K562 (cell line): ENCODE measurements around the gene SPTY2D1. TPM values are rescaled to one million over a fixed set of nuclear protein-coding genes. Genes with fewer than 3 reads are reported as not detected.
A peak's percentile ranks its signal among the peaks of the same experiment; 100 is the strongest.

Source experiments
- ATAC-seq: fragments of 200-7000 bp; cut with Tn5 transposase; 3 replicates; pipeline ENCODE4 v1.9.1; 2020; ENCODE audit warnings: moderate library complexity
- Bru-seq: library from RNA; stranded (reverse); fragments of 400-500 nt; gene quantifications from one replicate; lab custom pipeline; 2021; lab: Mats Ljungman, UMichigan
- BruChase-seq, 2 experiments: library from RNA; stranded (reverse); fragments of 400-500 nt; gene quantifications; one replicate each; lab custom pipeline; 2021; lab: Mats Ljungman, UMichigan
- BruUV-seq: library from RNA; stranded (reverse); fragments of 400-500 nt; replicated peaks from 2 replicates; lab custom pipeline; 2021; lab: Mats Ljungman, UMichigan
- CTCF ChIA-PET: fragments of 300-600 bp; formaldehyde crosslinking; extraction: SDS; loops from one replicate; lab custom pipeline; 2021; ENCODE audit warnings: low intra/inter-chr PET ratio; lab: Yijun Ruan, JAX
- POLR2A ChIA-PET: fragments of 300-600, 350-650 bp; sonication (Branson Sonifier 250); formaldehyde crosslinking; extraction: SDS; loops from one replicate; lab custom pipeline; 2021; ENCODE audit warnings: antibody characterized with exemption, inconsistent platforms; lab: Yijun Ruan, JAX
- DNase-seq, 4 experiments: peaks; one replicate each; pipeline versions ENCODE4 v3.0.0 to v3.0.0-alpha.2; 2011 to 2018; ENCODE audit warnings: low spot score in 3 of 4, mixed read lengths in 3 of 4; ENCODE audit errors: extremely low read depth in 1 of 4
- FAIRE-seq: peaks from 2 replicates; lab custom pipeline; 2011; peaks lifted over from hg19 to GRCh38; lab: Jason Lieb, UNC
- H2AFZ ChIP-seq: 2 replicates; pipeline ENCODE4 v1.6.0; 2011; ENCODE audit warnings: low read depth, low read length, control low read depth, inconsistent platforms
- H3K27ac ChIP-seq: fragments of 200-600 bp; 3 replicates; pipeline ENCODE4 v1.8.0; 2011; ENCODE audit warnings: low read depth, mild to moderate bottlenecking, control low read depth, inconsistent platforms, low read length, moderate library complexity, mixed read lengths; ENCODE audit errors: extremely low read depth
- H3K27me3 ChIP-seq, 2 experiments: fragments of 300-600 bp in 1 of 2; 2 replicates in 1 of 2; 3 replicates in 1 of 2; pipeline versions ENCODE4 v1.6.0 to v1.8.0; 2011; ENCODE audit warnings: inconsistent platforms in 2 of 2, low read length in 2 of 2, mild to moderate bottlenecking in 1 of 2, mixed read lengths in 1 of 2, moderate library complexity in 1 of 2; ENCODE audit not compliant: control insufficient read depth in 2 of 2, insufficient read depth in 2 of 2
- H3K36me3 ChIP-seq: fragments of 300-600 bp; 3 replicates; pipeline ENCODE4 v1.8.0; 2011; ENCODE audit warnings: mild to moderate bottlenecking, low read length, inconsistent platforms; ENCODE audit not compliant: control insufficient read depth, insufficient read depth
- H3K4me1 ChIP-seq, 2 experiments: fragments of 200-600 bp in 1 of 2; replicated peaks in 1 of 2; 2 replicates in 1 of 2; 3 replicates in 1 of 2; pipeline versions ENCODE4 v1.5.1 to v1.8.0; 2011; ENCODE audit warnings: inconsistent platforms in 2 of 2, low read length in 2 of 2, mild to moderate bottlenecking in 1 of 2, mixed read lengths in 1 of 2, moderate library complexity in 1 of 2; ENCODE audit not compliant: control insufficient read depth in 2 of 2, insufficient read depth in 2 of 2
- H3K4me2 ChIP-seq: 2 replicates; pipeline ENCODE4 v1.6.1; 2011; ENCODE audit warnings: low read length, control low read depth, inconsistent platforms, mixed read lengths; ENCODE audit not compliant: insufficient read depth
- H3K4me3 ChIP-seq: fragments of 200-600 bp; sonication (generic), shearing (Covaris generic); 2 replicates; pipeline ENCODE4 v1.5.1; 2016; ENCODE audit warnings: control low read depth, inconsistent platforms
- H3K79me2 ChIP-seq: fragments of 200-600 bp; 3 replicates; pipeline ENCODE4 v1.8.0; 2011; ENCODE audit warnings: low read length, inconsistent platforms; ENCODE audit not compliant: control insufficient read depth, insufficient read depth
- H3K9ac ChIP-seq, 2 experiments: 2 replicates each; pipeline versions ENCODE4 v1.6.0 to v1.6.1; 2011; ENCODE audit warnings: low read depth in 2 of 2, low read length in 2 of 2, control low read depth in 1 of 2, inconsistent platforms in 1 of 2, mild to moderate bottlenecking in 1 of 2, mixed read lengths in 1 of 2; ENCODE audit not compliant: insufficient read depth in 1 of 2
- H3K9me1 ChIP-seq: one replicate; pipeline ENCODE4 v1.6.0; 2011; ENCODE audit warnings: inconsistent platforms, mild to moderate bottlenecking, low read length, moderate library complexity; ENCODE audit not compliant: control insufficient read depth, insufficient read depth
- H3K9me3 ChIP-seq: replicated peaks from 2 replicates; pipeline ENCODE4 v1.5.1; 2011; ENCODE audit warnings: low read depth, low read length, inconsistent platforms; ENCODE audit not compliant: control insufficient read depth, insufficient read depth
- H4K20me1 ChIP-seq: replicated peaks from 2 replicates; pipeline ENCODE4 v1.6.1; 2011; ENCODE audit warnings: low read length, inconsistent platforms, mixed read lengths; ENCODE audit not compliant: control insufficient read depth, insufficient read depth
- ARID3B ChIP-seq: fragments of 250-450 bp; sonication (Bioruptor Pico); IDR thresholded peaks from 2 replicates; pipeline ENCODE4 v1.4.0; 2020; ENCODE audit warnings: borderline replicate concordance
- BRCA1 ChIP-seq, 2 experiments: fragments of 450-650 bp in 1 of 2; sonication (generic) in 1 of 2; formaldehyde crosslinking in 1 of 2; IDR thresholded peaks; 2 replicates each; pipeline versions ENCODE4 v1.5.0 to v1.6.1; 2017 to 2020; ENCODE audit warnings: mild to moderate bottlenecking in 1 of 2, missing genetic modification reagents in 1 of 2
- CEBPB ChIP-seq: fragments of 450-650 bp; IDR thresholded peaks from 2 replicates; pipeline ENCODE4 v1.6.1; 2016; ENCODE audit warnings: missing genetic modification characterization, missing compliant biosample characterization
- DACH1 ChIP-seq: fragments of 450-650 bp; IDR thresholded peaks from 2 replicates; pipeline ENCODE4 v1.6.1; 2018; ENCODE audit not compliant: partially characterized antibody
- MCM7 ChIP-seq, 2 experiments: fragments of 450-650 bp; IDR thresholded peaks; 2 replicates each; pipeline ENCODE4 v1.6.1; 2016 to 2018
- NUFIP1 ChIP-seq: fragments of 450-650 bp; IDR thresholded peaks from 2 replicates; pipeline ENCODE4 v1.6.1; 2018; ENCODE audit not compliant: partially characterized antibody
- PTTG1 ChIP-seq: fragments of 450-650 bp; IDR thresholded peaks from 2 replicates; pipeline ENCODE4 v1.6.1; 2016; ENCODE audit warnings: low read depth, mild to moderate bottlenecking, missing genetic modification characterization, missing compliant biosample characterization
- RAD51 ChIP-seq: fragments of 450-650 bp; IDR thresholded peaks from 2 replicates; pipeline ENCODE4 v1.7.1; 2016; ENCODE audit warnings: low read depth, mild to moderate bottlenecking, borderline replicate concordance
- RFX1 ChIP-seq: fragments of 450-650 bp; IDR thresholded peaks from 2 replicates; pipeline ENCODE4 v1.6.1; 2016; ENCODE audit warnings: mild to moderate bottlenecking, moderate library complexity
- SMARCA5 ChIP-seq: fragments of 450-650 bp; IDR thresholded peaks from 2 replicates; pipeline ENCODE4 v1.6.1; 2016
- SUPT5H ChIP-seq: fragments of 450-650 bp; IDR thresholded peaks from 2 replicates; pipeline ENCODE4 v1.6.1; 2016
- USF2 ChIP-seq: sonication (generic); formaldehyde crosslinking; IDR thresholded peaks from 2 replicates; pipeline ENCODE4 v1.5.0; 2020; ENCODE audit warnings: missing genetic modification reagents
- ZNF589 ChIP-seq: fragments of 200-800 bp; sonication (Bioruptor generic); IDR thresholded peaks from 2 replicates; pipeline ENCODE4 v1.6.1; 2016; ENCODE audit warnings: low read depth, missing genetic modification characterization, missing compliant biosample characterization
- ZNF76 ChIP-seq: fragments of 250-450 bp; sonication (Bioruptor Pico); IDR thresholded peaks from 2 replicates; pipeline ENCODE4 v1.4.0; 2020; ENCODE audit warnings: mild to moderate bottlenecking, moderate library complexity, borderline replicate concordance
- WGBS: fragments of 100-300 bp; shearing (Covaris generic); methylation state at CpG from one replicate; pipeline ENCODE4 v1.1.6; 2016; ENCODE audit warnings: low coverage, mixed read lengths; ENCODE audit not compliant: insufficient coverage; ENCODE audit errors: missing lambda C conversion rate; 5-methylcytosine and 5-hydroxymethylcytosine counted together
- in situ Hi-C: fragments of 300-500 bp; cut with MboI; formaldehyde crosslinking; loops from 4 replicates; pipeline ENCODE4 v1.15.0; 2018; ENCODE audit warnings: inconsistent platforms, mixed read lengths
- intact Hi-C: fragments of 100-400 bp; cut with micrococcal nuclease; formaldehyde crosslinking; loops from 2 replicates; pipeline ENCODE4 v1.14.2; 2022
- long read RNA-seq, 3 experiments: library from polyadenylated mRNA in 2 of 3; library from RNA in 1 of 3; unstranded in 2 of 3; stranded (forward) in 1 of 3; transcript quantifications; one replicate each; pipeline ENCODE4 v2.0.0, GENCODE V29; 2019 to 2022
- polyA minus RNA-seq, 3 experiments: library from RNA; depleted of rRNA, polyadenylated mRNA; stranded (reverse); fragments of >200 nt; gene quantifications; 2 replicates each; pipeline ENCODE4 v1.2.3, GENCODE V29; 2011
- polyA plus RNA-seq, 8 experiments: library from polyadenylated mRNA; depleted of rRNA in 4 of 8; stranded (reverse) in 5 of 8; unstranded in 3 of 8; fragments of >200 nt; fragmentation: Nextera tagmentation in 2 of 8; fragmentation: Illumina TruSeq in 1 of 8; extraction: Ambion mirVana in 2 of 8; extraction: Trizol in 1 of 8; gene quantifications; 2 replicates each; pipeline versions ENCODE4 v1.2.1 to v1.2.3, GENCODE V29; 2011 to 2014; ENCODE audit warnings: inconsistent platforms in 1 of 8, missing spikeins in 1 of 8
- total RNA-seq, 7 experiments: library from RNA; depleted of rRNA in 6 of 7; stranded (reverse); fragments of >200 nt in 6 of 7; fragmentation: Illumina TruSeq in 2 of 7; extraction: Trizol in 2 of 7; gene quantifications; 2 replicates each; pipeline versions ENCODE4 v1.2.1 to v1.2.3, GENCODE V29; 2011 to 2021; ENCODE audit warnings: low replicate concordance in 1 of 7

The SPTY2D1 gene
- total RNA-seq (2011; cell fraction: chromatin; rRNA removed; ENCODE audit: low replicate concordance): 10.4 and 22.3 TPM in 2 replicates
- 5.5 TPM in 2 replicates for total RNA-seq (2011; cell fraction: nucleolus; rRNA removed)
- 8.7 and 13.4 TPM in 2 replicates for total RNA-seq (2011; cell fraction: nucleoplasm; rRNA removed)
- total RNA-seq (2014; rRNA removed) (11.1 and 16.0 TPM in 2 replicates), total RNA-seq (2014; rRNA removed; fragmentation: Illumina TruSeq; extraction: Trizol) (17.8 and 20.6 TPM in 2 replicates), total RNA-seq (2015; rRNA removed; fragmentation: Illumina TruSeq; extraction: Trizol) (19.3 and 20.0 TPM in 2 replicates), total RNA-seq (2021) (11.4 and 12.9 TPM in 2 replicates), polyA plus RNA-seq (2011; rRNA removed) (12.4 and 12.5 TPM in 2 replicates), polyA plus RNA-seq (2014; fragmentation: Illumina TruSeq; extraction: Trizol) (17.7 and 32.1 TPM in 2 replicates), polyA plus RNA-seq (2014; fragmentation: Nextera tagmentation; extraction: Ambion mirVana) (1 to 10 TPM; 3.2 to 6.1 TPM), polyA plus RNA-seq (2014; rRNA removed) (7.6 and 8.3 TPM in 2 replicates), polyA minus RNA-seq (2011; rRNA and poly(A)+ RNA removed) (16.1 and 16.8 TPM in 2 replicates), Bru-seq, nascent RNA (percentile 81 among the genes with signal in this experiment), BruChase-seq, experiment 1, labeled RNA remaining after a 2-hour chase (percentile 84 among the genes with signal in this experiment), BruChase-seq, experiment 2, labeled RNA remaining after a 6-hour chase (percentile 86 among the genes with signal in this experiment)
- polyA plus RNA-seq (2011; cell fraction: cytosol; rRNA removed): 9.7 and 13.1 TPM in 2 replicates
- 3.7 and 4.0 TPM in 2 replicates for polyA plus RNA-seq (2011; cell fraction: nucleus; rRNA removed)
- polyA plus RNA-seq (2012): 7.3 and 7.7 TPM in 2 replicates
- 9.6 and 10.6 TPM in 2 replicates for polyA minus RNA-seq (2011; cell fraction: cytosol; rRNA and poly(A)+ RNA removed)
- 3.2 and 7.1 TPM in 2 replicates for polyA minus RNA-seq (2011; cell fraction: nucleus; rRNA and poly(A)+ RNA removed)
- long read RNA-seq, experiment 1, full-length matches to known transcripts: 32 of 57 reads
- long read RNA-seq, experiment 1, partial matches to known transcripts: 9 of 57 reads
- long read RNA-seq, experiment 1, other reads (novel, unspliced or antisense): 16 of 57 reads
- long read RNA-seq, experiment 2, full-length matches to known transcripts: 1 of 9 reads
- long read RNA-seq, experiment 2, partial matches to known transcripts: 0 of 9 reads
- long read RNA-seq, experiment 2, other reads (novel, unspliced or antisense): 8 of 9 reads
- long read RNA-seq, experiment 3, full-length matches to known transcripts: 1 of 3 reads
- long read RNA-seq, experiment 3, partial matches to known transcripts: 1 of 3 reads
- long read RNA-seq, experiment 3, other reads (novel, unspliced or antisense): 1 of 3 reads

GRCh38 chr11:18634140-18635032, at the start of gene SPTY2D1:
Gene SPTY2D1 (minus strand): TSS chr11:18634342. CDS start chr11:18634257, 85 bp downstream.
- POLR2A ChIA-PET: interaction anchor here (0.6 to 2.0 kb wide), 19 partner anchors 8 to 352 kb away, joined by 3 to 10 read pairs (median 3); partner anchors contain the start of genes IGSF22 and UEVLD
- peak; percentile 100 for FAIRE-seq
- no peaks in the 10 kb centered on the region for H3K36me3 ChIP-seq
- TF ChIP-seq PTTG1 (tag) (no peak), NUFIP1 (no peak), RFX1 (no peak), CEBPB (tag) (no peak), SMARCA5 (no peak), ZNF76 (CRISPR knock-in tag) (no peak), RAD51 (no peak), MCM7 (IDR thresholded peaks at IDR 0.05) (no peak), BRCA1 (IDR thresholded peaks at IDR 0.05) (no peak), BRCA1 (CRISPR knock-in tag; IDR thresholded peaks at IDR 0.05) (no peak), DACH1 (no peak), ARID3B (CRISPR knock-in tag) (no peak), SUPT5H (peak; percentile 97), ZNF589 (CRISPR knock-in tag) (no peak), USF2 (CRISPR knock-in tag) (no peak)

More at GRCh38 chr11:18634140-18635032, at the start of gene SPTY2D1:
- H4K20me1 ChIP-seq: no peaks in the 10 kb centered on the region; the same call in 1 of the 2 replicates
- DNase-seq (peak; percentile 91 to 100 (median 92)), ATAC-seq (peak; percentile 98)
- CTCF ChIA-PET: no interaction called here
- no peaks in the 10 kb centered on the region for H3K9me1 ChIP-seq
- H3K79me2 ChIP-seq: peaks cover 44% of the 10 kb centered on the region
- TSS peak; percentile 97 for BruUV-seq
- peak within 1 kb of the TSS; percentile 94 for H3K27ac ChIP-seq
- H3K9ac ChIP-seq: peak within 1 kb of the TSS; percentile 93
- H3K4me3 ChIP-seq: peak within 1 kb of the TSS; percentile 95
- in situ Hi-C loops: no loop called here
- intact Hi-C loops: loop anchor here (5.0 kb wide), 1 partner anchor 47 kb away; the partner anchor contains the start of gene UEVLD
- H3K27me3 ChIP-seq: no peaks in the 10 kb centered on the region
- H3K4me2 ChIP-seq: peak within 1 kb of the TSS; percentile 95
- peaks cover 4 to 5% of the 10 kb centered on the region in 2 experiments; a peak in 3 of 5 replicates for H3K4me1 ChIP-seq
- WGBS: under 1% methylated on average over 57 of the region's 60 CpGs
- H2AFZ ChIP-seq: peak within 1 kb of the TSS; percentile 95
- no peaks in the 10 kb centered on the region for H3K9me3 ChIP-seq
